ENCODE data around the gene CD200R1L. TPM values are rescaled to one million over a fixed set of nuclear protein-coding genes. Genes with fewer than 3 reads are reported as not detected.
"Not testable (repeated sequence)": the region's sequence is repeated elsewhere in the genome, so short reads cannot be mapped to it uniquely, and the experiment has no call there.

The CD200R1L gene
- total and polyA plus RNA-seq, 5 experiments from 2014 or later: not detected

GRCh38 chr3:112858410-112859069, 11.9 kb upstream of the CD200R1L start:
- peaks cover 2 to 28% (median 13%) of the 10 kb centered on the region in 9 donors for H3K9me3 Mint-ChIP-seq
- POLR2A ChIA-PET: no interaction called here
- peaks cover 3 to 34% (median 20%) of the 10 kb centered on the region in 4 donors for H3K4me1 Mint-ChIP-seq
- peak overlapping the region in 1 of 10 donors; percentile 29 for H3K4me3 Mint-ChIP-seq
- H3K36me3 Mint-ChIP-seq: peaks cover 0 to 15% (median 7%) of the 10 kb centered on the region in 3 donors
- H3K27ac Mint-ChIP-seq: peak overlapping the region in 1 of 10 donors; percentile 56
- ATAC-seq (no peak), DNase-seq (no peak)
- no peaks in the 10 kb centered on the region for H3K27me3 Mint-ChIP-seq

- DNase-seq (no peak), ATAC-seq (no peak)
- Mint-ChIP-seq H3K9me3 (peaks cover 0 to 32% (median 15%) of the 10 kb centered on the region in 9 donors), H3K4me3 (peak overlapping the region in 1 of 10 donors; percentile 32), H3K4me1 (peaks cover 3 to 34% (median 20%) of the 10 kb centered on the region in 4 donors), H3K27ac (peak overlapping the region in 3 of 10 donors; percentile 8 to 56 (median 53)), H3K27me3 (no peaks in the 10 kb centered on the region), H3K36me3 (peaks cover 0 to 15% (median 7%) of the 10 kb centered on the region in 3 donors)
- POLR2A ChIA-PET: no interaction called here
Observed at GRCh38 chr3:112857526-112857925, 10.9 kb upstream of the CD200R1L start.

- Mint-ChIP-seq H3K27ac (peak overlapping the region in 3 of 10 donors; percentile 15 to 47 (median 31)), H3K36me3 (peaks cover 0 to 24% (median 15%) of the 10 kb centered on the region in 3 donors), H3K4me3 (no peak overlapping the region), H3K9me3 (peaks cover 5 to 42% (median 25%) of the 10 kb centered on the region in 9 donors), H3K4me1 (peaks cover 3 to 34% (median 20%) of the 10 kb centered on the region in 4 donors), H3K27me3 (no peaks in the 10 kb centered on the region)
- DNase-seq (peak in 3 of 10 donors; percentile 2 to 25 (median 2)), ATAC-seq (no peak)
- POLR2A ChIA-PET: no interaction called here
Observed at GRCh38 chr3:112856537-112856936, 9.9 kb upstream of the CD200R1L start.

GRCh38 chr3:112855883-112856282, 9.2 kb upstream of the CD200R1L start:
- Mint-ChIP-seq H3K27ac (peak overlapping the region in 1 of 10 donors; percentile 31), H3K4me3 (no peak overlapping the region), H3K36me3 (peaks cover 0 to 30% (median 22%) of the 10 kb centered on the region in 3 donors), H3K27me3 (no peaks in the 10 kb centered on the region), H3K4me1 (peaks cover 3 to 32% (median 20%) of the 10 kb centered on the region in 4 donors), H3K9me3 (peaks cover 7 to 48% (median 30%) of the 10 kb centered on the region in 9 donors)
- ATAC-seq: no peak
- POLR2A ChIA-PET: no interaction called here
- no peak for DNase-seq

GRCh38 chr3:112855074-112855473, 8.4 kb upstream of the CD200R1L start:
- peaks cover 12 to 55% (median 38%) of the 10 kb centered on the region in 9 donors for H3K9me3 Mint-ChIP-seq
- DNase-seq, H3K27ac Mint-ChIP-seq, ATAC-seq, POLR2A ChIA-PET, H3K27me3 Mint-ChIP-seq, H3K4me3 Mint-ChIP-seq: not testable (repeated sequence)
- H3K4me1 Mint-ChIP-seq: peaks cover 3 to 29% (median 20%) of the 10 kb centered on the region in 4 donors
- H3K36me3 Mint-ChIP-seq: peaks cover 0 to 39% (median 30%) of the 10 kb centered on the region in 3 donors

GRCh38 chr3:112848196-112848595, 1.5 kb upstream of the CD200R1L start:
- Mint-ChIP-seq H3K4me1 (peaks cover 20 to 29% (median 24%) of the 10 kb centered on the region in 4 donors), H3K9me3 (peaks cover 18 to 50% (median 32%) of the 10 kb centered on the region in 9 donors), H3K4me3 (peak overlapping the region in 9 of 10 donors; percentile 7 to 67 (median 51)), H3K27me3 (no peaks in the 10 kb centered on the region), H3K36me3 (peaks cover 0 to 32% (median 28%) of the 10 kb centered on the region in 3 donors), H3K27ac (peak overlapping the region; percentile 60 to 86 (median 78))
- DNase-seq: peak in 4 of 10 donors; percentile 8 to 51 (median 20)
- peak; percentile 20 to 71 for ATAC-seq
- POLR2A ChIA-PET: no interaction called here

DNA sequence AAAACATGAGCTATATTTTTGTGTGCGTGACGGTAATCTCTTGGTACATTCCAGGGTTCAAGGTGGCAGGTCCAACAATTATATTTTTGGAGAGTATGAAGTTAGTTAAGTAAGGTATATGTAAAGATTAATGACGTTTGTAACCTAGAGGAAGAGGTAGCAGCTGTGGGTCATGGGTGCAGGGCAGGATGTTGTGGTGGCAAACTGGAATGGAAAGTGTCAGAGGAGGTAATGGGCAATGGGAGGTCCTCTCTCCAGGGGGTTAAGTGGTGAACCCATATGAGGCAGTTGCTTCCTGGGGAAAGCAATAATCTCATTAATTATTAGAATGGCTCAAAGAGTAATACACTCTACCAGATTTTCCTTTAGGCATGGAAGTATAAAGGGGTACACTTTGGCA, 1.0 kb upstream of the CD200R1L start:
- ATAC-seq (peak in 1 of 2 donors; percentile 88), DNase-seq (peak in 5 of 10 donors; percentile 19 to 59 (median 31))
- POLR2A ChIA-PET: no interaction called here
- peaks cover 20 to 29% (median 24%) of the 10 kb centered on the region in 4 donors for H3K4me1 Mint-ChIP-seq
- H3K27me3 Mint-ChIP-seq: no peaks in the 10 kb centered on the region
- peak overlapping the region; percentile 44 to 86 (median 78) for H3K27ac Mint-ChIP-seq
- peaks cover 18 to 53% (median 31%) of the 10 kb centered on the region in 9 donors for H3K9me3 Mint-ChIP-seq
- peaks cover 0 to 37% (median 32%) of the 10 kb centered on the region in 3 donors for H3K36me3 Mint-ChIP-seq
- peak overlapping the region in 9 of 10 donors; percentile 4 to 67 (median 51) for H3K4me3 Mint-ChIP-seq

- ATAC-seq: no peak
- POLR2A ChIA-PET: no interaction called here
- Mint-ChIP-seq H3K27me3 (no peaks in the 10 kb centered on the region), H3K4me3 (no peak overlapping the region), H3K27ac (no peak overlapping the region), H3K9me3 (peaks cover 8 to 45% (median 20%) of the 10 kb centered on the region in 9 donors), H3K4me1 (peaks cover 20 to 29% (median 24%) of the 10 kb centered on the region in 4 donors), H3K36me3 (peaks cover 0 to 21% (median 20%) of the 10 kb centered on the region in 3 donors)
- DNase-seq: no peak
Observed at GRCh38 chr3:112845772-112846171, 892 bp downstream of the CD200R1L start.

DNA sequence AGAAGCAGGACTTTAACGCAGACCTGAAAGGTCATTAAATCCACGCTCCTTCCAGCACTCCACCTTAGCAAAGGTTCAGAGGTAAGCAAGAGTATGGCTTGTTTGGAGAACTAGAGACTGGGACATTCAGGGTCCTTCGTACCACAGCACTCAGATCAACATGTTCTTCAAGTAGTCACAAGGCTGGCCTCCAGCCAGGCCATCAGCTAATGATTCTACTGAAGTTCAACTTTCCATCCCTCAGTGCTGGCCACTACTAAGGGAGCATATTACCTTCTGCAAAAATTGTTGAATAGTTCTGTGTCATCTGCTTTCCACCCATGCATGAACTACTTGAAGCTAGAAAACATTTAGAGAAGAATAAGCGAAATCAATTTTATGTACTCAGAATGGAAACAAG, 17.6 kb downstream of the CD200R1L start:
- H3K4me1 Mint-ChIP-seq: no peaks in the 10 kb centered on the region
- H3K9me3 Mint-ChIP-seq: no peaks in the 10 kb centered on the region
- no peak overlapping the region for H3K4me3 Mint-ChIP-seq
- POLR2A ChIA-PET: no interaction called here
- H3K27ac Mint-ChIP-seq: no peak overlapping the region
- no peaks in the 10 kb centered on the region for H3K27me3 Mint-ChIP-seq
- H3K36me3 Mint-ChIP-seq: no peaks in the 10 kb centered on the region
- no peak for ATAC-seq
- DNase-seq: no peak

GRCh38 chr3:112822064-112823055, 24.3 kb downstream of the CD200R1L start:
- peaks cover 0 to 2% (median 0%) of the 10 kb centered on the region in 5 donors for H3K27me3 Mint-ChIP-seq
- no peak overlapping the region for H3K27ac Mint-ChIP-seq
- H3K36me3 Mint-ChIP-seq: peaks cover 0 to 6% (median 4%) of the 10 kb centered on the region in 3 donors
- DNase-seq: no peak
- POLR2A ChIA-PET: no interaction called here
- H3K4me1 Mint-ChIP-seq: peaks cover 0 to 10% (median 0%) of the 10 kb centered on the region in 4 donors
- no peak for ATAC-seq
- peaks cover 0 to 8% (median 0%) of the 10 kb centered on the region in 9 donors for H3K9me3 Mint-ChIP-seq
- H3K4me3 Mint-ChIP-seq: no peak overlapping the region

DNA sequence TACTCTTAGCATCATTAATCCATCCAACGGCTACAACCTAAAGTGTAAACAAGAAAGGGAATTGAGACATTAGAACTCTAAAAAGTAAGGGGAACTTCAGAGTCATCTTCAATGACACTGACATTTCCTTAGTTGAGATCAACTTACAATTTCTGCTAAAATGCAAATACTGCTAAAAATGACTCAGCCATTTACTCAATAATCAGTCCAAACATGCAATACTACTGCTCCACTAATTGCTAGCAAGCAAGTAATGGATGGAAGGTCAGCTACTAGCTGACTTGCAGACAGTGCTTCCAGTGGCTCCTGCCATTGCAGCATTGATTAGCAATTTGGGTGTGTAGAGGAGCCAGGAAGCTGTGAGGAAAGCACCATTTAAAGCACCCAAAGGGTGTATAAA, 28.4 kb downstream of the CD200R1L start:
- H3K27me3 Mint-ChIP-seq: peaks cover 0 to 2% (median 0%) of the 10 kb centered on the region in 5 donors
- peaks cover 0 to 8% (median 0%) of the 10 kb centered on the region in 9 donors for H3K9me3 Mint-ChIP-seq
- no peak overlapping the region for H3K4me3 Mint-ChIP-seq
- peaks cover 0 to 24% (median 6%) of the 10 kb centered on the region in 4 donors for H3K4me1 Mint-ChIP-seq
- no peak for DNase-seq
- POLR2A ChIA-PET: no interaction called here
- peaks cover 0 to 6% (median 4%) of the 10 kb centered on the region in 3 donors for H3K36me3 Mint-ChIP-seq
- no peak for ATAC-seq
- no peak overlapping the region for H3K27ac Mint-ChIP-seq

- POLR2A ChIA-PET: no interaction called here
- DNase-seq: no peak
- Mint-ChIP-seq H3K4me3 (no peak overlapping the region), H3K4me1 (peaks cover 0 to 29% (median 8%) of the 10 kb centered on the region in 4 donors), H3K27me3 (peaks cover 0 to 2% (median 0%) of the 10 kb centered on the region in 5 donors), H3K36me3 (peaks cover 0 to 6% (median 4%) of the 10 kb centered on the region in 3 donors), H3K27ac (no peak overlapping the region), H3K9me3 (peaks cover 0 to 8% (median 0%) of the 10 kb centered on the region in 9 donors)
- ATAC-seq: no peak
Observed at GRCh38 chr3:112817797-112818196, 28.9 kb downstream of the CD200R1L start.
